K562 (cell line): ENCODE measurements around the gene ANKRD66. TPM values are rescaled to one million over a fixed set of nuclear protein-coding genes. Genes with fewer than 3 reads are reported as not detected.
"Not testable (repeated sequence)": the region's sequence is repeated elsewhere in the genome, so short reads cannot be mapped to it uniquely, and the experiment has no call there.

Source experiments
- ATAC-seq: fragments of 200-7000 bp; cut with Tn5 transposase; 3 replicates; pipeline ENCODE4 v1.9.1; 2020; ENCODE audit warnings: moderate library complexity
- BruUV-seq: library from RNA; stranded (reverse); fragments of 400-500 nt; replicated peaks from 2 replicates; lab custom pipeline; 2021; lab: Mats Ljungman, UMichigan
- CTCF ChIA-PET: fragments of 300-600 bp; formaldehyde crosslinking; extraction: SDS; loops from one replicate; lab custom pipeline; 2021; ENCODE audit warnings: low intra/inter-chr PET ratio; lab: Yijun Ruan, JAX
- POLR2A ChIA-PET: fragments of 300-600, 350-650 bp; sonication (Branson Sonifier 250); formaldehyde crosslinking; extraction: SDS; loops from one replicate; lab custom pipeline; 2021; ENCODE audit warnings: antibody characterized with exemption, inconsistent platforms; lab: Yijun Ruan, JAX
- DNase-seq, 4 experiments: peaks; one replicate each; pipeline versions ENCODE4 v3.0.0 to v3.0.0-alpha.2; 2011 to 2018; ENCODE audit warnings: low spot score in 3 of 4, mixed read lengths in 3 of 4; ENCODE audit errors: extremely low read depth in 1 of 4
- FAIRE-seq: peaks from 2 replicates; lab custom pipeline; 2011; peaks lifted over from hg19 to GRCh38; lab: Jason Lieb, UNC
- H2AFZ ChIP-seq: 2 replicates; pipeline ENCODE4 v1.6.0; 2011; ENCODE audit warnings: low read depth, low read length, control low read depth, inconsistent platforms
- H3K27ac ChIP-seq: fragments of 200-600 bp; 3 replicates; pipeline ENCODE4 v1.8.0; 2011; ENCODE audit warnings: low read depth, mild to moderate bottlenecking, control low read depth, inconsistent platforms, low read length, moderate library complexity, mixed read lengths; ENCODE audit errors: extremely low read depth
- H3K27me3 ChIP-seq, 2 experiments: fragments of 300-600 bp in 1 of 2; 2 replicates in 1 of 2; 3 replicates in 1 of 2; pipeline versions ENCODE4 v1.6.0 to v1.8.0; 2011; ENCODE audit warnings: inconsistent platforms in 2 of 2, low read length in 2 of 2, mild to moderate bottlenecking in 1 of 2, mixed read lengths in 1 of 2, moderate library complexity in 1 of 2; ENCODE audit not compliant: control insufficient read depth in 2 of 2, insufficient read depth in 2 of 2
- H3K36me3 ChIP-seq: fragments of 300-600 bp; 3 replicates; pipeline ENCODE4 v1.8.0; 2011; ENCODE audit warnings: mild to moderate bottlenecking, low read length, inconsistent platforms; ENCODE audit not compliant: control insufficient read depth, insufficient read depth
- H3K4me1 ChIP-seq, 2 experiments: fragments of 200-600 bp in 1 of 2; replicated peaks in 1 of 2; 2 replicates in 1 of 2; 3 replicates in 1 of 2; pipeline versions ENCODE4 v1.5.1 to v1.8.0; 2011; ENCODE audit warnings: inconsistent platforms in 2 of 2, low read length in 2 of 2, mild to moderate bottlenecking in 1 of 2, mixed read lengths in 1 of 2, moderate library complexity in 1 of 2; ENCODE audit not compliant: control insufficient read depth in 2 of 2, insufficient read depth in 2 of 2
- H3K4me2 ChIP-seq: 2 replicates; pipeline ENCODE4 v1.6.1; 2011; ENCODE audit warnings: low read length, control low read depth, inconsistent platforms, mixed read lengths; ENCODE audit not compliant: insufficient read depth
- H3K4me3 ChIP-seq: fragments of 200-600 bp; sonication (generic), shearing (Covaris generic); 2 replicates; pipeline ENCODE4 v1.5.1; 2016; ENCODE audit warnings: control low read depth, inconsistent platforms
- H3K79me2 ChIP-seq: fragments of 200-600 bp; 3 replicates; pipeline ENCODE4 v1.8.0; 2011; ENCODE audit warnings: low read length, inconsistent platforms; ENCODE audit not compliant: control insufficient read depth, insufficient read depth
- H3K9ac ChIP-seq, 2 experiments: 2 replicates each; pipeline versions ENCODE4 v1.6.0 to v1.6.1; 2011; ENCODE audit warnings: low read depth in 2 of 2, low read length in 2 of 2, control low read depth in 1 of 2, inconsistent platforms in 1 of 2, mild to moderate bottlenecking in 1 of 2, mixed read lengths in 1 of 2; ENCODE audit not compliant: insufficient read depth in 1 of 2
- H3K9me1 ChIP-seq: one replicate; pipeline ENCODE4 v1.6.0; 2011; ENCODE audit warnings: inconsistent platforms, mild to moderate bottlenecking, low read length, moderate library complexity; ENCODE audit not compliant: control insufficient read depth, insufficient read depth
- H3K9me3 ChIP-seq: replicated peaks from 2 replicates; pipeline ENCODE4 v1.5.1; 2011; ENCODE audit warnings: low read depth, low read length, inconsistent platforms; ENCODE audit not compliant: control insufficient read depth, insufficient read depth
- H4K20me1 ChIP-seq: replicated peaks from 2 replicates; pipeline ENCODE4 v1.6.1; 2011; ENCODE audit warnings: low read length, inconsistent platforms, mixed read lengths; ENCODE audit not compliant: control insufficient read depth, insufficient read depth
- CBX2 ChIP-seq: fragments of 200-600 bp; sonication (generic); IDR thresholded peaks from one replicate; pipeline ENCODE4 v1.6.1; 2012; ENCODE audit warnings: mild to moderate bottlenecking, low read length, inconsistent platforms; ENCODE audit not compliant: insufficient read depth, poor library complexity, severe bottlenecking
- MTA1 ChIP-seq: fragments of 450-650 bp; IDR thresholded peaks from 2 replicates; pipeline ENCODE4 v1.6.1; 2017; ENCODE audit warnings: borderline replicate concordance
- ZNF274 ChIP-seq: IDR thresholded peaks from 2 replicates; pipeline ENCODE4 v1.6.1; 2011; ENCODE audit warnings: low read depth, mild to moderate bottlenecking, low read length, moderate library complexity, borderline replicate concordance
- WGBS: fragments of 100-300 bp; shearing (Covaris generic); methylation state at CpG from one replicate; pipeline ENCODE4 v1.1.6; 2016; ENCODE audit warnings: low coverage, mixed read lengths; ENCODE audit not compliant: insufficient coverage; ENCODE audit errors: missing lambda C conversion rate; 5-methylcytosine and 5-hydroxymethylcytosine counted together
- in situ Hi-C: fragments of 300-500 bp; cut with MboI; formaldehyde crosslinking; loops from 4 replicates; pipeline ENCODE4 v1.15.0; 2018; ENCODE audit warnings: inconsistent platforms, mixed read lengths
- intact Hi-C: fragments of 100-400 bp; cut with micrococcal nuclease; formaldehyde crosslinking; loops from 2 replicates; pipeline ENCODE4 v1.14.2; 2022
- polyA plus RNA-seq, 8 experiments: library from polyadenylated mRNA; depleted of rRNA in 4 of 8; stranded (reverse) in 5 of 8; unstranded in 3 of 8; fragments of >200 nt; fragmentation: Nextera tagmentation in 2 of 8; fragmentation: Illumina TruSeq in 1 of 8; extraction: Ambion mirVana in 2 of 8; extraction: Trizol in 1 of 8; gene quantifications; 2 replicates each; pipeline versions ENCODE4 v1.2.1 to v1.2.3, GENCODE V29; 2011 to 2014; ENCODE audit warnings: inconsistent platforms in 1 of 8, missing spikeins in 1 of 8
- total RNA-seq, 7 experiments: library from RNA; depleted of rRNA in 6 of 7; stranded (reverse); fragments of >200 nt in 6 of 7; fragmentation: Illumina TruSeq in 2 of 7; extraction: Trizol in 2 of 7; gene quantifications; 2 replicates each; pipeline versions ENCODE4 v1.2.1 to v1.2.3, GENCODE V29; 2011 to 2021; ENCODE audit warnings: low replicate concordance in 1 of 7
- TF ChIP-seq, protein P1 (sequence below): fragments of 250-450 bp; sonication (Bioruptor Pico); IDR thresholded peaks from 2 replicates; pipeline ENCODE4 v1.8.0; 2022; ENCODE audit warnings: moderate library complexity, mild to moderate bottlenecking, inconsistent platforms

ANKRD66 gene
- total and polyA plus RNA-seq, 9 of the 15 experiments (the other 6 are each of a cell fraction or from before 2014, with no cell fraction given), result not detected

DNA sequence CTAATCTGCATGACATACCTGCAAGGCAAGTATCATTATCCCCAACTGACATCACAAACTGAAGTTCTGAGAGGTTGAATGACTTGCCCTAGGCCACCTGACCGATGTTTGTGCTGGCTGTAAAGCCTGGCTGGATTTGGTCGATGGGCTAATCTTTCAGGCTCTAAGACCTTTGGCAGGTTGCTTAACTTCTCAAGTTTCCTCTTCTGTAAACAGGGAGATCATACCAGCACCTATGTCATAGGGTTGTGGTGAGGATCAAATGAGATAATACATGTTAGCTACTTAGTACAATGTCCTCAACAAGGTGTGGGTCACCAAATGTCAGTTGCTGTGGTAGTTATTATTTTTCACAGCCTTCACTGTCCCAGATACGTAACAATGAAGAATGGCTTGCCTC lies 14.2 kb downstream of the ANKRD66 start (continued):
- TF ChIP-seq, protein P1, sequence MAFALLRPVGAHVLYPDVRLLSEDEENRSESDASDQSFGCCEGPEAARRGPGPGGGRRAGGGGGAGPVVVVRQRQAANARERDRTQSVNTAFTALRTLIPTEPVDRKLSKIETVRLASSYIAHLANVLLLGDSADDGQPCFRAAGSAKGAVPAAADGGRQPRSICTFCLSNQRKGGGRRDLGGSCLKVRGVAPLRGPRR (CRISPR knock-in tag), result no peak
- TF ChIP-seq MTA1 (no peak), ZNF274 (no peak), CBX2 (no peak)

DNA sequence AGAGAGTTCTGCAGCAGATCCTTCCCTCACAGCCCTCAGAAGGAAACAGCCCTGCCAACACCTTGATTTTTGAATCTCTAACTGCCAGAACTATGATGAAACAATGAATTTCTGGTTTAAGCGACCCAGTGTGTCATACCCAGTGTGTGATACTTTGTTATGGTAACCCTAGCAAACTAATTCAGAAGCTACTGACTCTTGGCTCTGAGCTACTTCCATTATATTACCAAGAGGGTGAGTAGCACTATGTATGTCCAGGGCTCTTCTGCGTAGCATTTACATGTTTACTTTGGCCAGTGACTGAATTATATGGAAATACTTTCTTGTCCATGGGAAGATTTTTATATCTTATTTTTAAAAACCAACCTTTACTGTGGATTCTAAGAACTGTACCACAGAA lies 16.7 kb downstream of the ANKRD66 start:
- H3K4me2 ChIP-seq, result no peak overlapping the region
- no peaks in the 10 kb centered on the region for H3K9me1 ChIP-seq
- no peak overlapping the region for H3K4me3 ChIP-seq
- intact Hi-C loops (no loop called here), in situ Hi-C loops (no loop called here)
- WGBS, result 3% methylated on average over 2 of the region's 2 CpGs
- no peaks in the 10 kb centered on the region for H3K36me3 ChIP-seq
- no peak for ATAC-seq
- ChIA-PET POLR2A (no interaction called here), CTCF (no interaction called here)
- no peaks in the 10 kb centered on the region for H3K9me3 ChIP-seq
- no peak for FAIRE-seq
- no TSS peak for BruUV-seq
- no peaks in the 10 kb centered on the region for H3K27me3 ChIP-seq
- H3K4me1 ChIP-seq, result no peaks in the 10 kb centered on the region
- no peak overlapping the region for H2AFZ ChIP-seq
- no peaks in the 10 kb centered on the region for H3K79me2 ChIP-seq
- DNase-seq, result no peak
- TF ChIP-seq MTA1, result no peak
- no peaks in the 10 kb centered on the region for H4K20me1 ChIP-seq
- H3K9ac ChIP-seq, result no peak overlapping the region
- no peak overlapping the region for H3K27ac ChIP-seq

DNA sequence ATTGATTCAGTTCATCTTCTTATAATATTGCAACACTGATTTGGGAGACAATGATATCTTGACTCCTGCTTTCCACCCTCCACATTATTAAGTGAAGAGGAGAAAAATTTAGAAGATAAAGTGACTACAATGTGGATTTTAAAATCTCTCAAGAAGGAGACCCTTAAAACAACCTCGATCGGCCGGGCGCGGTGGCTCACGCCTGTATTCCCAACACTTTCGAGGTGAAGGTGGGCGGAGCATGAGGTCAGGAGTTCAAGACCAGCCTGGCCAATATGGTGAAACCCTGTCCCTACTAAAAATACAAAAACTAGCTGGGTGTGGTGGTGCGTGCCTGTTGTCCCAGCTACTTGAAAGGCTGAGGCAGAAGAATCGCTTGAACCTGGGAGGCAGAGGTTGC lies 17.5 kb downstream of the ANKRD66 start:
- H3K4me2 ChIP-seq, H3K9me1 ChIP-seq, in situ Hi-C loops, H4K20me1 ChIP-seq, ATAC-seq, H3K4me3 ChIP-seq, H3K9ac ChIP-seq, H3K36me3 ChIP-seq, POLR2A ChIA-PET, H3K9me3 ChIP-seq, H3K27me3 ChIP-seq, H3K4me1 ChIP-seq, FAIRE-seq, DNase-seq, BruUV-seq, H2AFZ ChIP-seq, intact Hi-C loops, H3K79me2 ChIP-seq, H3K27ac ChIP-seq, CTCF ChIA-PET: not testable (repeated sequence)
- WGBS, result 0% methylated on average over 10 of the region's 10 CpGs
